Measurements from ENCODE around the gene SIGLEC15. TPM values are rescaled to one million over a fixed set of nuclear protein-coding genes. Genes with fewer than 3 reads are reported as not detected.
"Not testable (repeated sequence)": the region's sequence is repeated elsewhere in the genome, so short reads cannot be mapped to it uniquely, and the experiment has no call there.

SIGLEC15 gene
- total RNA-seq, 1 donor from 2014 or later, result not detected

DNA sequence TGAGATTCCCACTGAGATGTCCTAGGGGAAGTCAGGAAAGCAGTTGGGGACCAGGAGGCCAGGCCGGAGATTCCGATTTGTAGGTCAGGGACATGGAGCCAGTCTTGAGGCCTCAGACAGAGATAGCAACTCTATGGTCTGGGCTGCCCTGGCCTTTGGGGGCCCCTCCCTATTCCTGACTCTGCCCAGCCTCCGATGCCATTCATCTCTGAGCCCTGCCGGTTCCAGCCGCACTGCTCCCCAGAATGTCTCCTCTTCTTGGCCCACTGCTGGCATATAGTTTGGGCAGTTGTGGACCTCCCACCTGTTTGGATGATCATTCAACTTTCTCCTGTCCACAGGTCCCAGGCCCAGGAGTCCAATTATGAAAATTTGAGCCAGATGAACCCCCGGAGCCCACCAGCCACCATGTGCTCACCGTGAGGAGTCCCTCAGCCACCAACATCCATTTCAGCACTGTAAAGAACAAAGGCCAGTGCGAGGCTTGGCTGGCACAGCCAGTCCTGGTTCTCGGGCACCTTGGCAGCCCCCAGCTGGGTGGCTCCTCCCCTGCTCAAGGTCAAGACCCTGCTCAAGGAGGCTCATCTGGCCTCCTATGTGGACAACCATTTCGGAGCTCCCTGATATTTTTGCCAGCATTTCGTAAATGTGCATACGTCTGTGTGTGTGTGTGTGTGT lies 16.4 kb downstream of the SIGLEC15 start:
- no peaks in the 10 kb centered on the region for H3K9me3 Mint-ChIP-seq (ENCODE audit: low read depth)
- peaks cover 29% of the 10 kb centered on the region for H3K27me3 Mint-ChIP-seq
- no peak for DNase-seq (ENCODE audit: low spot score, unreplicated experiment)
- peaks cover 1% of the 10 kb centered on the region for H3K36me3 Mint-ChIP-seq (ENCODE audit: insufficient read depth)
- no peak overlapping the region for H3K27ac Mint-ChIP-seq
- TF ChIP-seq, protein P1, sequence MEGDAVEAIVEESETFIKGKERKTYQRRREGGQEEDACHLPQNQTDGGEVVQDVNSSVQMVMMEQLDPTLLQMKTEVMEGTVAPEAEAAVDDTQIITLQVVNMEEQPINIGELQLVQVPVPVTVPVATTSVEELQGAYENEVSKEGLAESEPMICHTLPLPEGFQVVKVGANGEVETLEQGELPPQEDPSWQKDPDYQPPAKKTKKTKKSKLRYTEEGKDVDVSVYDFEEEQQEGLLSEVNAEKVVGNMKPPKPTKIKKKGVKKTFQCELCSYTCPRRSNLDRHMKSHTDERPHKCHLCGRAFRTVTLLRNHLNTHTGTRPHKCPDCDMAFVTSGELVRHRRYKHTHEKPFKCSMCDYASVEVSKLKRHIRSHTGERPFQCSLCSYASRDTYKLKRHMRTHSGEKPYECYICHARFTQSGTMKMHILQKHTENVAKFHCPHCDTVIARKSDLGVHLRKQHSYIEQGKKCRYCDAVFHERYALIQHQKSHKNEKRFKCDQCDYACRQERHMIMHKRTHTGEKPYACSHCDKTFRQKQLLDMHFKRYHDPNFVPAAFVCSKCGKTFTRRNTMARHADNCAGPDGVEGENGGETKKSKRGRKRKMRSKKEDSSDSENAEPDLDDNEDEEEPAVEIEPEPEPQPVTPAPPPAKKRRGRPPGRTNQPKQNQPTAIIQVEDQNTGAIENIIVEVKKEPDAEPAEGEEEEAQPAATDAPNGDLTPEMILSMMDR (IDR thresholded peaks at IDR 0.05; ENCODE audit: unreplicated experiment), result no peak
- peaks cover 10% of the 10 kb centered on the region for H3K4me1 Mint-ChIP-seq (ENCODE audit: low read depth)
- no peak overlapping the region for H3K4me3 Mint-ChIP-seq (ENCODE audit: low read depth)

DNA sequence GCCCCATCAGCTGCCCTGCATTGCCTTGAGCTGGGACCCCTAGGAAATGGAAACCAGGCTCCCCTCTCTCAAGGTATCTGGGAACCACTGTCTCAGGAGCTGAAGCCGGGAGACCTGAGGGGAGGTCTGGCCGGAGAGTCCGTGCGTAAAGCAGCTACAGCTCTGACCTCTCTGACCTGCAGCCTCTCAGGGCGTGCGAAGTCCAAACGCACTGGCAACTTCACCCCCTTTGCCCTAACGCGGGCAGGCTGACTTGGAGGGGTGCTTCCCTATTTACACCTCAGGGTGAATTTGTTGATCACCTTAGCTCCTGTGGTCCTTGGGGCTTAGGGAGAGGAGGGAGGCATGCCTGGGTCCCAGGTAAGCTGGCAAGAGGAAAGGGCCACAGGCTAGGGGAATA lies 17.5 kb downstream of the SIGLEC15 start:
- Mint-ChIP-seq H3K27ac (no peak overlapping the region), H3K4me1 (ENCODE audit: low read depth) (peaks cover 10% of the 10 kb centered on the region), H3K27me3 (peaks cover 25% of the 10 kb centered on the region), H3K36me3 (ENCODE audit: insufficient read depth) (peaks cover 1% of the 10 kb centered on the region), H3K4me3 (ENCODE audit: low read depth) (no peak overlapping the region), H3K9me3 (ENCODE audit: low read depth) (no peaks in the 10 kb centered on the region)
- DNase-seq (ENCODE audit: low spot score, unreplicated experiment), result no peak
- TF ChIP-seq, protein P1 (IDR thresholded peaks at IDR 0.05; ENCODE audit: unreplicated experiment), result no peak

DNA sequence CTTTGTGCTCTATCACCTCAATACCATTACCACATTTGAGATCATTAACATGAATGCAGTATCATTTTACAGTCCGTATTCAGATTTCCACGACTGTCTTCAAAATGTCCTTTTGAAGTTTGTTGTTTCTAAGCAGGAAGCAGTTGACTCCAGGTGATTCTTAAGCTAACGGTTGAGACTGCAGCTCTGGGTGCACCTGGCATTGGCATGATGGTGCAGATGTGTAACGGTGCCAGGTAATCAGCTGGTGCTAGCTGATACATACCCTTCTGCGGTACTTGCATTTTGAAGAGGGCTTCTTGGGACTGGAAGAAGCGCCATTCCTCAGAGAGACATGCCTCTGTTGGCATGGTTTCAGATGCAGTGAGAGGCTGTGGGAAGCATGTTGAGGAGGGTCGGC lies 19.5 kb downstream of the SIGLEC15 start:
- H3K36me3 Mint-ChIP-seq (ENCODE audit: insufficient read depth), result peaks cover 2% of the 10 kb centered on the region
- H3K27me3 Mint-ChIP-seq, result peaks cover 10% of the 10 kb centered on the region
- H3K9me3 Mint-ChIP-seq (ENCODE audit: low read depth), result no peaks in the 10 kb centered on the region
- no peak overlapping the region for H3K27ac Mint-ChIP-seq
- TF ChIP-seq, protein P1 (IDR thresholded peaks at IDR 0.05; ENCODE audit: unreplicated experiment), result no peak
- no peak overlapping the region for H3K4me3 Mint-ChIP-seq (ENCODE audit: low read depth)
- no peak for DNase-seq (ENCODE audit: low spot score, unreplicated experiment)
- H3K4me1 Mint-ChIP-seq (ENCODE audit: low read depth), result peaks cover 10% of the 10 kb centered on the region

GRCh38 chr18:45845410-45845809 lies 19.9 kb downstream of the SIGLEC15 start:
- peaks cover 8% of the 10 kb centered on the region for H3K27me3 Mint-ChIP-seq
- no peak overlapping the region for H3K27ac Mint-ChIP-seq
- H3K4me1 Mint-ChIP-seq (ENCODE audit: low read depth), result peaks cover 10% of the 10 kb centered on the region
- TF ChIP-seq, protein P1 (IDR thresholded peaks at IDR 0.05; ENCODE audit: unreplicated experiment), result no peak
- H3K36me3 Mint-ChIP-seq (ENCODE audit: insufficient read depth), result peaks cover 5% of the 10 kb centered on the region
- DNase-seq (ENCODE audit: low spot score, unreplicated experiment), result no peak
- H3K4me3 Mint-ChIP-seq (ENCODE audit: low read depth), result no peak overlapping the region
- no peaks in the 10 kb centered on the region for H3K9me3 Mint-ChIP-seq (ENCODE audit: low read depth)

- Mint-ChIP-seq H3K27ac (no peak overlapping the region), H3K27me3 (no peaks in the 10 kb centered on the region), H3K4me3 (ENCODE audit: low read depth) (no peak overlapping the region), H3K9me3 (ENCODE audit: low read depth) (no peaks in the 10 kb centered on the region), H3K4me1 (ENCODE audit: low read depth) (peaks cover 10% of the 10 kb centered on the region), H3K36me3 (ENCODE audit: insufficient read depth) (peaks cover 9% of the 10 kb centered on the region)
- no peak for DNase-seq (ENCODE audit: low spot score, unreplicated experiment)
- TF ChIP-seq, protein P1 (IDR thresholded peaks at IDR 0.05; ENCODE audit: unreplicated experiment), result no peak
Measured at GRCh38 chr18:45847119-45847518, 21.6 kb downstream of the SIGLEC15 start.

DNA sequence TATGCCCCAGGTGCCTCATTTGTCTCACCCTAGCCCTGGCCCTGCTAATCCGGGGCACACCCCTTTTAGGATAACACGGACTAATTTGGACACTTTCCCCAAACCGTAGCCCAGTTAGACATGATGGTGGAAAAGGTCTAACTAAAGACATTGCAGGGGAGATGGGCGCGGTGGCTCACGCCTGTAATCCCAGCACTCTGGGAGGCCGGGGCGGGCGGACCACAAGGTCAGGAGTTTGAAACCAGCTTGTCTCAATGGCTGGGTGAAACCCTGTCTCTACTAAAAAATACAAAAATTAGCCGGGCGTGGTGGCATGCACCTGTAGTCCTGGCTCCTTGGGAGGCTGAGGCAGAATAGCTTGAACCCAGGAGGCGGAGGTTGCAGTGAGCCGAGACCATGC lies 23.2 kb downstream of the SIGLEC15 start:
- not testable (repeated sequence) for DNase-seq (ENCODE audit: low spot score, unreplicated experiment); H3K4me1 Mint-ChIP-seq (ENCODE audit: low read depth); H3K9me3 Mint-ChIP-seq (ENCODE audit: low read depth); H3K4me3 Mint-ChIP-seq (ENCODE audit: low read depth); H3K27me3 Mint-ChIP-seq; H3K27ac Mint-ChIP-seq
- H3K36me3 Mint-ChIP-seq (ENCODE audit: insufficient read depth), result peaks cover 10% of the 10 kb centered on the region

All from progenitor cell of endocrine pancreas (in vitro differentiated cells).